GM19463 (cell line): Measurements from ENCODE around the gene LCLAT1.

Source experiments
- ATAC-seq: cut with Tn5 transposase; IDR thresholded peaks from one replicate; pipeline ENCODE4 v1.9.1; 2021; ENCODE audit warnings: mild to moderate bottlenecking, moderate library complexity; ENCODE audit not compliant: unreplicated experiment

The LCLAT1 gene

GRCh38 chr2:30662268-30663131 is 215.5 kb downstream of the LCLAT1 start:
- no peak for ATAC-seq

GRCh38 chr2:30663321-30663720 is 216.3 kb downstream of the LCLAT1 start:
- ATAC-seq = no peak

- ATAC-seq = no peak
Measured at GRCh38 chr2:30663806-30664205, 216.8 kb downstream of the LCLAT1 start.

- no peak for ATAC-seq
Measured at GRCh38 chr2:30664761-30665358, 217.8 kb downstream of the LCLAT1 start.

GRCh38 chr2:30665761-30666265 is 218.8 kb downstream of the LCLAT1 start:
- ATAC-seq = no peak

- ATAC-seq = no peak
Measured at GRCh38 chr2:30666266-30666874, 219.3 kb downstream of the LCLAT1 start.

GRCh38 chr2:30670453-30670852 is 223.4 kb downstream of the LCLAT1 start:
- ATAC-seq = no peak

GRCh38 chr2:30673127-30673526 is 226.1 kb downstream of the LCLAT1 start:
- ATAC-seq = no peak

- no peak for ATAC-seq
Measured at GRCh38 chr2:30675758-30676157, 228.7 kb downstream of the LCLAT1 start.

GRCh38 chr2:30677231-30677630 is 230.2 kb downstream of the LCLAT1 start:
- no peak for ATAC-seq

GRCh38 chr2:30677861-30678385 is 230.9 kb downstream of the LCLAT1 start:
- ATAC-seq = no peak

- no peak for ATAC-seq
Measured at GRCh38 chr2:30678410-30679137, 231.5 kb downstream of the LCLAT1 start.

GRCh38 chr2:30679426-30680088 is 232.5 kb downstream of the LCLAT1 start:
- ATAC-seq = no peak

GRCh38 chr2:30680121-30680520 is 233.1 kb downstream of the LCLAT1 start:
- ATAC-seq = no peak

GRCh38 chr2:30681022-30681421 is 234.0 kb downstream of the LCLAT1 start:
- ATAC-seq = no peak

GRCh38 chr2:30683236-30683956 is 236.3 kb downstream of the LCLAT1 start:
- no peak for ATAC-seq

- ATAC-seq = no peak
Measured at GRCh38 chr2:30684026-30684425, 237.0 kb downstream of the LCLAT1 start.

- no peak for ATAC-seq
Measured at GRCh38 chr2:30684516-30684915, 237.5 kb downstream of the LCLAT1 start.

GRCh38 chr2:30684996-30685395 is 237.9 kb downstream of the LCLAT1 start:
- no peak for ATAC-seq

- no peak for ATAC-seq
Measured at GRCh38 chr2:30686000-30686399, 239.0 kb downstream of the LCLAT1 start.
